Mucosa of descending colon (tissue), 3 donors: ENCODE data around the gene NAA40. TPM values are rescaled to one million over a fixed set of nuclear protein-coding genes. Genes with fewer than 3 reads are reported as not detected.
A peak's percentile ranks its signal among the peaks of the same experiment; 100 is the strongest.

Experiments used
- ATAC-seq: fragments of 200-7000 bp; cut with Tn5 transposase; one replicate; pipeline ENCODE4 v1.9.1; 2020; ENCODE audit warnings: mild to moderate bottlenecking, moderate library complexity
- DNase-seq, 3 donors: peaks; one replicate each; pipeline ENCODE4 v3.0.0-alpha.2; 2020
- H3K36me3 ChIP-seq: fragments of 200-600 bp; one replicate; pipeline ENCODE4 v1.8.0; 2021; ENCODE audit warnings: low read depth, mild to moderate bottlenecking
- H3K4me1 ChIP-seq: fragments of 200-600 bp; one replicate; pipeline ENCODE4 v1.8.0; 2021; ENCODE audit warnings: low read depth, mild to moderate bottlenecking
- H3K4me3 ChIP-seq: fragments of 200-600 bp; one replicate; pipeline ENCODE4 v1.8.0; 2021; ENCODE audit warnings: mild to moderate bottlenecking
- H3K9me3 ChIP-seq: fragments of 200-600 bp; one replicate; pipeline ENCODE4 v1.8.0; 2021; ENCODE audit warnings: mild to moderate bottlenecking
- intact Hi-C, 2 donors: fragments of 100-400 bp; cut with DNase I in 1 of 2; cut with micrococcal nuclease in 1 of 2; formaldehyde crosslinking; loops; one replicate each; pipeline versions ENCODE4 v1.11.0 to v1.11.1; 2022; cut with DNase I, micrococcal nuclease
- total RNA-seq, 3 donors: library from RNA; stranded (reverse); fragmentation: NEBNext Ultra II Directional in 2 of 3; extraction: Animal tissue kit (Norgen Biotek cat#: 25700) in 2 of 3; gene quantifications; one replicate each; pipeline versions ENCODE4 v1.2.1 to v1.2.4, GENCODE V29; 2021 to 2023
- TF ChIP-seq, protein P1 (sequence below): fragments of 200-600 bp; IDR thresholded peaks from one replicate; pipeline ENCODE4 v1.8.0; 2022; ENCODE audit warnings: antibody characterized with exemption, mild to moderate bottlenecking
- donor health status: DM: no; HTN: no; CAD: no; lungs with moderate emphysema.
- donor health status: DM: no; HTN: no; CAD: no.
- donor health status: DM: no; HTN: yes; CAD: no.

Gene NAA40
- total RNA-seq, 3 donors from 2014 or later: 18.7 to 43.6 (median 23.4) TPM

DNA sequence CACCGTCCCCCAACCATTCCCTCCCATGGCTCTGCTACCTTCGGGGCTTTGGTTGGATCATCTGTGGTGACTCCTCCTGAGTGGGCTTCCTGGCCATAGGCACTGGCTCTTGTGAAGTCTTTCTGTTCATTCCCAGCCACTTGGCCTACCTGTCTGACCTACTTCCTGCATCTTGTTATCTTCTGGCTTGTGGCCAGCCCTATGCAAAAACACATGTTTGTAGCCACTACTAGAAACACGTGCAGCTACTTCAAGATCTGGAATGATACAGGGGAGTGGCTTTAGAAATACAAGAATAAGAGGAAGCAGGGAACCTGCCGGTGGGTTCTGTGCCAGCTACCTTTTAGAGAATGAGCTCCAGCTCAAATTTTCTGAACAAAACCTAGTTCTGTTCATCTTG, 42.7 kb upstream of the NAA40 start:
- peaks cover 13% of the 10 kb centered on the region for H3K36me3 ChIP-seq
- H3K4me1 ChIP-seq: peaks cover 16% of the 10 kb centered on the region
- TF ChIP-seq, protein P1, sequence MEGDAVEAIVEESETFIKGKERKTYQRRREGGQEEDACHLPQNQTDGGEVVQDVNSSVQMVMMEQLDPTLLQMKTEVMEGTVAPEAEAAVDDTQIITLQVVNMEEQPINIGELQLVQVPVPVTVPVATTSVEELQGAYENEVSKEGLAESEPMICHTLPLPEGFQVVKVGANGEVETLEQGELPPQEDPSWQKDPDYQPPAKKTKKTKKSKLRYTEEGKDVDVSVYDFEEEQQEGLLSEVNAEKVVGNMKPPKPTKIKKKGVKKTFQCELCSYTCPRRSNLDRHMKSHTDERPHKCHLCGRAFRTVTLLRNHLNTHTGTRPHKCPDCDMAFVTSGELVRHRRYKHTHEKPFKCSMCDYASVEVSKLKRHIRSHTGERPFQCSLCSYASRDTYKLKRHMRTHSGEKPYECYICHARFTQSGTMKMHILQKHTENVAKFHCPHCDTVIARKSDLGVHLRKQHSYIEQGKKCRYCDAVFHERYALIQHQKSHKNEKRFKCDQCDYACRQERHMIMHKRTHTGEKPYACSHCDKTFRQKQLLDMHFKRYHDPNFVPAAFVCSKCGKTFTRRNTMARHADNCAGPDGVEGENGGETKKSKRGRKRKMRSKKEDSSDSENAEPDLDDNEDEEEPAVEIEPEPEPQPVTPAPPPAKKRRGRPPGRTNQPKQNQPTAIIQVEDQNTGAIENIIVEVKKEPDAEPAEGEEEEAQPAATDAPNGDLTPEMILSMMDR: no peak
- H3K9me3 ChIP-seq: no peaks in the 10 kb centered on the region
- H3K4me3 ChIP-seq: no peak overlapping the region
- intact Hi-C loops: no loop called here
- DNase-seq: peak in 1 of 3 donors; percentile 78
- ATAC-seq: peak; percentile 73

DNA sequence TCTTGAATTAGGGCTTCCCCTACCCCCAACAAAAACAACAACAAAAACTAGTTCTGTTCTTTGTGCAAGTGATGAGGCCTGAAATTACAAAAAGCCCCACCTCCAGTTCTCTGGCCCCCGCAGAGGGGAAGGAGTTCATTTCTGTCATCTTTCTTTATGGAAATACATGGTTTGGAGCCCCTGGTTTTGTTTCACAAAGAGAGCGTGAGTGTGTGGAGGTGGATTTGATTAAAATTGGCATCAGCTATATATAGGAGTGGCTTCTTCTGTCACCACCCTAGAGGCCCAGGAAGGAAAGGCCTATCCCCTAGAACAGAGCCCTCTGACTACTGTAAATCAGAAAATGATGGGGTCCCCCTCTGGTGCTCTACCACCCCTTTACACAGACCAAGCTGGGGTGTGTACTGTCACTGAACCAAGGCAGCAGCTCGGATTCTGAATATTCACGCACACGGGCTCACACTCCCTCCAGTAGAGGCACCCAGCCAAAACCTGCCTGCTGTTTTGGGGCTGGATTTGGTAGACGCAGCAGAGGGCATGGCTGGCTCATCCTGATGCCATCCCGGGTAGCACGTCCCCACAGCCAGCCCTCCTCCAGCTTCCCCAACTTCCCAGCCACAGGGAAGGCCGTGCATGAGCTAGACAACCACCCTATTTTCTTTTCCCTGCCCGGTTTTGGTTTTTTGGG, 41.2 kb upstream of the NAA40 start:
- intact Hi-C loops: no loop called here
- Histone ChIP-seq H3K36me3 (peaks cover 19% of the 10 kb centered on the region), H3K4me3 (no peak overlapping the region), H3K9me3 (no peaks in the 10 kb centered on the region), H3K4me1 (peaks cover 4% of the 10 kb centered on the region)
- ATAC-seq (no peak), DNase-seq (no peak)
- TF ChIP-seq, protein P1: no peak

DNA sequence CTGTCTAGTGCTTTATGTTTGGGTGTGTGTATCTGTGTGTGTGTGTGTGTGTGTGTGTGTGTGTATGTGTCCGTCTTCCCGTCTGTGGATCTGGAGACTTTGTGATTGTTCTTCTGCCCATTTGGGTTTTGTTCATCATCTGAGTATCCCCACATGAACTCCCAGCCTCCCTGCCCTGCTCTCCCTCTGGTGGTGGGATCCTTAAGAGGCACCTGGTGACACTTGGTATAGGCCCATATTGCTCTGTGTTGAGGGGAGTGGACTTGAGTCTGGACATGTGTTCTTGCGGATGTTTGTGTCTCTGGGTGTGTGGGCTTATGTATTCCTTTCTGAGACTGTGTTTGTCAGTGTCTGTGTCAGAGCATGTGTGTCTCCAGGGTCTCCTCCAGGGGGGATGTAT, 37.1 kb upstream of the NAA40 start:
- intact Hi-C loops: no loop called here

DNA sequence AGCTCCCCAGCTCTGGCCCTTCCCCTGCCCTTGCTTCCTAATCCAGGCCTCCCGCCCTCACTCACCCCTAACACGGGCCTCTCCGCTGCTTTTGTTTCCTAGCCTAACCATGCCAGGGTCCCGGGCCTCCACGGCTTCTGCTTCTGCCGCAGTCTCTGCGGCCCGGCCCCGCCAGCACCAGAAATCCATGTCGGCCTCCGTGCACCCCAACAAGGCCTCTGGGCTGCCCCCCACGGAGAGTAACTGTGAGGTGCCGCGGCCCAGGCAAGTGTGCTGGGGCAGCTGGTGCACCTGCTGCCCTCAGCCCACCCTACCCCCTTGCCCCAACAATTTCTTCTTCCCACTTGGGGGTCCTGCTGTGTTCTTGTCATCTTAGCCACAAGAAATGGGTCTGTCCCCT, 34.9 kb upstream of the NAA40 start:
- DNase-seq: no peak
- intact Hi-C loops: no loop called here
- Histone ChIP-seq H3K4me1 (no peaks in the 10 kb centered on the region), H3K9me3 (no peaks in the 10 kb centered on the region), H3K36me3 (peaks cover 31% of the 10 kb centered on the region), H3K4me3 (no peak overlapping the region)
- TF ChIP-seq, protein P1: no peak
- ATAC-seq: no peak

More for the DNA sequence above, 37.1 kb upstream of the NAA40 start:
- DNase-seq: no peak
- H3K4me3 ChIP-seq: no peak overlapping the region
- no peaks in the 10 kb centered on the region for H3K4me1 ChIP-seq
- ATAC-seq: no peak
- TF ChIP-seq, protein P1: no peak
- peaks cover 33% of the 10 kb centered on the region for H3K36me3 ChIP-seq
- H3K9me3 ChIP-seq: no peaks in the 10 kb centered on the region

DNA sequence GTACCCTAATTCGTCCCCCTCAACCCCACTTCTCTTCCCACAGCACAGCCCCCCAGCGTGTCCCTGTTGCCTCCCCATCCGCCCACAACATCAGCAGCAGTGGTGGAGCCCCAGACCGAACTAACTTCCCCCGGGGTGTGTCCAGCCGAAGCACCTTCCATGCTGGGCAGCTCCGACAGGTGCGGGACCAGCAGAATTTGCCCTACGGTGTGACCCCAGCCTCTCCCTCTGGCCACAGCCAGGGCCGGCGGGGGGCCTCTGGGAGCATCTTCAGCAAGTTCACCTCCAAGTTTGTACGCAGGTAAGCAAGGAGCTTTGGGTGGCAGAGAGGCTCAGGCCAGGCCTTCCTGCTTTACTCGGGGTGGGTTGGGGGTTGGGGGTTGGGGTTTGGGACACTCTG, 34.1 kb upstream of the NAA40 start:
- no peak for DNase-seq
- TF ChIP-seq, protein P1: no peak
- H3K4me1 ChIP-seq: no peaks in the 10 kb centered on the region
- no peak for ATAC-seq
- H3K9me3 ChIP-seq: no peaks in the 10 kb centered on the region
- intact Hi-C loops: no loop called here
- H3K36me3 ChIP-seq: peaks cover 28% of the 10 kb centered on the region
- H3K4me3 ChIP-seq: no peak overlapping the region
